ENCODE results near the gene WDR90. TPM values are rescaled to one million over a fixed set of nuclear protein-coding genes. Genes with fewer than 3 reads are reported as not detected.

Gene WDR90
- total RNA-seq, 4 donors from 2014 or later, result 7.2 to 26.5 (median 15.8) TPM

DNA sequence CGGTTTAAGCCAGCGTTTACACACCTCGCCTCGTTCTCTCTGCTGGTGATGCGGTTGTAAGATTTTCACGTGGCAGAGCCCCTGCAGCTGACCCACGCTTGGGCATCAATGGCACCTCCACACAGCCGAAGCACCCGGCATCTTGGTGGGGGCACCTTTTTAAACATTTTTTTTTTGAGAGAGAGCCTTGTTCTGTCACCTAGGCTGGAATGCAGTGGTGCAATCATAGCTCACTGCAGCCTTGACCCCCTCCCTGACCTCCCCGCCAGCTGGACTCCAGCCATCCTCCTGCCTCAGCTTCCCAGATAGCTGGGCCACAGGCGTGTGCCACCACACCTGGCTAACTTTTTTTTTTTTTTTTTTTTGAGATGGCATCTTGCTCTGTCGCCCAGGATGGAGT, 4.9 kb downstream of the WDR90 start:
- TF ChIP-seq POLR2A (IDR thresholded peaks at IDR 0.05), result no peak
- TF ChIP-seq CTCF (IDR thresholded peaks at IDR 0.05), result no peak
- no peak for DNase-seq
- intact Hi-C loops (cut with DNase I), result no loop called here
- H3K27me3 ChIP-seq, result no peaks in the 10 kb centered on the region
- no peaks in the 10 kb centered on the region for H3K9me3 ChIP-seq
- 89 to 95% methylated on average over 10 to 12 of the region's 12 CpGs for WGBS, 2 donors
- no peak overlapping the region for H3K4me3 ChIP-seq
- peaks cover 10 to 20% (median 13%) of the 10 kb centered on the region in 3 donors for H3K4me1 ChIP-seq
- no peak overlapping the region for H3K27ac ChIP-seq
- H3K36me3 ChIP-seq, result peaks cover 0 to 70% (median 5%) of the 10 kb centered on the region in 3 donors

GRCh38 chr16:657487-657886, 8.3 kb downstream of the WDR90 start:
- TF ChIP-seq POLR2A (IDR thresholded peaks at IDR 0.05) (no peak), CTCF (IDR thresholded peaks at IDR 0.05) (no peak)
- peaks cover 0 to 69% (median 5%) of the 10 kb centered on the region in 3 donors for H3K36me3 ChIP-seq
- H3K27me3 ChIP-seq, result no peaks in the 10 kb centered on the region
- no peak for DNase-seq
- H3K4me3 ChIP-seq, result no peak overlapping the region
- no peaks in the 10 kb centered on the region for H3K9me3 ChIP-seq
- no peak overlapping the region for H3K27ac ChIP-seq
- intact Hi-C loops (cut with DNase I), result no loop called here
- 86% methylated on average over 11 of the region's 22 CpGs; no CpG with 5 or more reads in 1 of the 2 donors for WGBS, 2 donors
- H3K4me1 ChIP-seq, result peaks cover 10 to 18% (median 13%) of the 10 kb centered on the region in 3 donors

DNA sequence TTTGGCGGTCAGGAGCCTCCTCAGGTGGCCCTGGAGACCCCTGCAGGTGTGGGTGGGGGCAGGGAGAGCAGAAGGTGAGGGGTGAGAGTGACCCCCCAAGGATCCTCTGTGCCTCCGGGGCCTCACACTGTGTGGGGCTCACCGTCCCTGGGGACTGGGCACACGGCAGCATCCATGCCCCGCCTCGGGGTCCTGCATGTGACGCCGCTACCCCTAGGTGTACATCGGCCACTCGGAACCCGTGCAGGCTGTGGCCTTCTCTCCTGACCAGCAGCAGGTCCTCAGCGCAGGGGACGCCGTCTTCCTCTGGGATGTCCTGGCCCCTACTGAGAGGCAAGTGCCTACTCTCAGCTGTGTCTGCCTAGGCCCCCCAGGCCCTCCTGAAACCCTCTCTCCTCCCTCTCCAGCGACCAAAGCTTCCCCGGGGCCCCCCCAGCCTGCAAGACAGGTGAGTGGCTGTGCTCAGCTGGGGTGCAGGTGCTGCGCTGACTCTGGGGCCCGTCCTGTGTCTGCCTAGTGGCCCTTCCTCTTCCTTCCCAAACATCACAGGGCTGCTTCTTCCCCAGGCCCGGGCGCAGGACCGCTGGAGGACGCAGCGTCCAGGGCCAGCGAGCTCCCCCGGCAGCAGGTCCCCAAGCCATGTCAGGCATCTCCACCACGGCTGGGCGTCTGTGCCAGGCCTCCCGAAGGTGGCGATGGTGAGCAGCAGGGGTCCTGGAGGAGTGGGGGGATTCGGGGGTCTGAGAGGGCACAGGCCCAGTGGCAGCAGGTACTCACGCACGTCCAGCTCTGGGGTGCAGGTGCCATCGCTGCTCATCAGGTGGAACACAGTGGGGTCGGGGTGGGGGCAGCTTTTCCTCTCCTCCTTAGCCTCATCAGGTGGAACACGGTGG, 9.8 kb downstream of the WDR90 start:
- Histone ChIP-seq H3K9me3 (no peaks in the 10 kb centered on the region), H3K4me1 (peaks cover 10 to 18% (median 13%) of the 10 kb centered on the region in 3 donors), H3K27ac (no peak overlapping the region), H3K36me3 (peaks cover 0 to 57% (median 5%) of the 10 kb centered on the region in 3 donors), H3K27me3 (no peaks in the 10 kb centered on the region), H3K4me3 (no peak overlapping the region)
- intact Hi-C loops (cut with DNase I), result no loop called here
- no peak for DNase-seq
- WGBS, 2 donors, result 77 to 99% methylated on average over 4 to 8 of the region's 35 CpGs
- TF ChIP-seq POLR2A (IDR thresholded peaks at IDR 0.05) (no peak), CTCF (IDR thresholded peaks at IDR 0.05) (no peak)

GRCh38 chr16:659618-660017, 10.5 kb downstream of the WDR90 start:
- no peak for TF ChIP-seq CTCF (IDR thresholded peaks at IDR 0.05)
- no peak for TF ChIP-seq POLR2A (IDR thresholded peaks at IDR 0.05)
- peaks cover 0 to 54% (median 5%) of the 10 kb centered on the region in 3 donors for H3K36me3 ChIP-seq
- no peaks in the 10 kb centered on the region for H3K27me3 ChIP-seq
- intact Hi-C loops (cut with DNase I), result loop anchor here (10.0 kb wide), 1 partner anchor 75 kb away; no protein-coding TSS in a partner anchor
- peaks cover 10 to 18% (median 13%) of the 10 kb centered on the region in 3 donors for H3K4me1 ChIP-seq
- DNase-seq, result no peak
- no peak overlapping the region for H3K4me3 ChIP-seq
- no peaks in the 10 kb centered on the region for H3K9me3 ChIP-seq
- WGBS, 2 donors, result 92% methylated on average over 13 of the region's 20 CpGs; no CpG with 5 or more reads in 1 of the 2 donors
- no peak overlapping the region for H3K27ac ChIP-seq

DNA sequence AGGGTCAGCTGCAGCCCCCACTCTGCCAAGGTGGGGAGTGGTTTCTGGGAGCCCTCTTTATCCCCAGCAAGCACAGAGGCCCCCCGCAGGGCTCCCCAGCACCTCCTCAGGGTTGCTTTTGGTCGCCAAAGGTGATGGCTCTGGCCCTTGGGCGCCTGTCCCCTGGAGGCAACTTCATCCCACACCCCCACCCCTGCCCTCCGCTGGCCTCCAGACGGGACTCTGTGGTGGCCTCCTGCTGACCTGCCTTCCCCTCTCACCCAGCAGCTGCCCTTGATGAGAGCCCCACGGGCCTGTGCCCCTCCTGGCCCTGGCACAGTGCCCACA, 10.9 kb downstream of the WDR90 start:
- no peaks in the 10 kb centered on the region for H3K27me3 ChIP-seq
- no peak for TF ChIP-seq POLR2A (IDR thresholded peaks at IDR 0.05)
- TF ChIP-seq CTCF (IDR thresholded peaks at IDR 0.05), result no peak
- intact Hi-C loops (cut with DNase I), result loop anchor here (10.0 kb wide), 1 partner anchor 75 kb away; no protein-coding TSS in a partner anchor
- peaks cover 10 to 18% (median 13%) of the 10 kb centered on the region in 3 donors for H3K4me1 ChIP-seq
- peak overlapping the region in 2 of 4 donors; percentile 25 to 59 for H3K4me3 ChIP-seq
- H3K36me3 ChIP-seq, result peaks cover 0 to 49% (median 5%) of the 10 kb centered on the region in 3 donors
- 67% methylated on average over 4 of the region's 6 CpGs; no CpG with 5 or more reads in 1 of the 2 donors for WGBS, 2 donors
- H3K27ac ChIP-seq, result peak overlapping the region; percentile 49 to 88 (median 67)
- H3K9me3 ChIP-seq, result no peaks in the 10 kb centered on the region
- DNase-seq, result no peak
